ENCODE results near the gene SNRNP48.

SNRNP48 gene

GRCh38 chr6:7589949-7590917, at the start of gene SNRNP48:
Gene SNRNP48 (plus strand): TSS chr6:7590198. CDS start chr6:7590258, 60 bp downstream.
- peak within 1 kb of the TSS; percentile 99 for H3K4me3 ChIP-seq (ENCODE audit: low read length)
- TF ChIP-seq ZNF274 (IDR thresholded peaks at IDR 0.05; ENCODE audit: low read depth, low read length), result no peak

DNA sequence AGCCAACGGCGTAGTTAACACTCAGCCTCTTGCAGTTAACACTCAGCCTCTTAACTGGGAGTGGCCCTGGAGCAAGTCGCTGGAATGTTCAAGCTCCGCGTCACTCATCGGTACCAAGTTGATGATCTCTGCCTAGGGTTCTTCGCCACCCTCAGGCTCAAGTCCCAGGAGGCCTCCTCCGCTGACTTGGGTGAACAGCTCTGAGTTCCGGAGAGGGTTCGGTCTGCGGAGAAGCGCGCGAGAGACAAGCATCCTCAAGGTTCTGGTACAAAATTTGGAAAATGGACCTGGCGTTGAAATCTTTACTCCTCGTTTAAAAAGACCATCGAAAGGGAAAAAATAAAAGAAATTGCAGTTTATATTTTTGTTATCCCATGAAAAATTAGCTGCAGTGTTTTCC, 49.4 kb upstream of the SNRNP48 start:
- no peak for TF ChIP-seq ZNF274 (IDR thresholded peaks at IDR 0.05; ENCODE audit: low read depth, low read length)
- peak overlapping the region; percentile 46; the same call in 1 of the 2 replicates for H3K4me3 ChIP-seq (ENCODE audit: low read length)

DNA sequence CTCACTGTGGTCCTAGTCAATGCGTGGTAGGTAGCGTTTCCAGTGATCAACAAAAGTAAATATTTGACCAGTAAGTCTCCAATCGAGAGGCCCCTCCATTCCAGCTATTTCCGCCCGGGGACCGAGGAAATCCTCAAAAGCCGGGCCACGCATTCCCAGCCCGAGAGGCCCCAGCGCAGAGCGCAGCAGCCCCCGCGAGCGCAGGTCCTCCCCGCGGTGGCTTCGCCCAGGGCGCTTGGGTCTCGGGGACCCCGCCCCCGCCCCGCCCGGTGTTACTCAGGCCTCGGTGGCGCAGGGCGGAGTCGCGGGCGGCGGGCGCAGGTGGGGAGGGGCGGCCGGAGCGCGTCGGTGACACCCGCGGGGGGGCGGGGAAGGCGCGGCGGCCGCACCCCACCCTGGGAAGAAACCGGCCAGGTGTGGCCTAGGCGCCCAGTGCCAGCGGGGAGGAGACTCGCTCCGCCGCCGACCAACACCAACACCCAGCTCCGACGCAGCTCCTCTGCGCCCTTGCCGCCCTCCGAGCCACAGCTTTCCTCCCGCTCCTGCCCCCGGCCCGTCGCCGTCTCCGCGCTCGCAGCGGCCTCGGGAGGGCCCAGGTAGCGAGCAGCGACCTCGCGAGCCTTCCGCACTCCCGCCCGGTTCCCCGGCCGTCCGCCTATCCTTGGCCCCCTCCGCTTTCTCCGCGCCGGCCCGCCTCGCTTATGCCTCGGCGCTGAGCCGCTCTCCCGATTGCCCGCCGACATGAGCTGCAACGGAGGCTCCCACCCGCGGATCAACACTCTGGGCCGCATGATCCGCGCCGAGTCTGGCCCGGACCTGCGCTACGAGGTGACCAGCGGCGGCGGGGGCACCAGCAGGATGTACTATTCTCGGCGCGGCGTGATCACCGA, 48.6 kb upstream of the SNRNP48 start, which contains the start of gene DSP:
Gene DSP (plus strand): TSS at position 497 of the 890 bp plus-strand sequence. CDS start 245 bp downstream, at position 742.
- no peak for TF ChIP-seq ZNF274 (IDR thresholded peaks at IDR 0.05; ENCODE audit: low read depth, low read length)
- peak within 1 kb of the TSS; percentile 46 for H3K4me3 ChIP-seq (ENCODE audit: low read length)

- H3K4me3 ChIP-seq (ENCODE audit: low read length), result peak overlapping the region; percentile 46
- TF ChIP-seq ZNF274 (IDR thresholded peaks at IDR 0.05; ENCODE audit: low read depth, low read length), result no peak
Observed at GRCh38 chr6:7542065-7542873, 47.7 kb upstream of the SNRNP48 start.

GRCh38 chr6:7542874-7543624, 46.9 kb upstream of the SNRNP48 start:
- H3K4me3 ChIP-seq (ENCODE audit: low read length), result no peak overlapping the region; the same call in 1 of the 2 replicates
- no peak for TF ChIP-seq ZNF274 (IDR thresholded peaks at IDR 0.05; ENCODE audit: low read depth, low read length)

- TF ChIP-seq ZNF274 (IDR thresholded peaks at IDR 0.05; ENCODE audit: low read depth, low read length), result no peak
- no peak overlapping the region for H3K4me3 ChIP-seq (ENCODE audit: low read length)
Observed at GRCh38 chr6:7543789-7544424, 46.1 kb upstream of the SNRNP48 start.

DNA sequence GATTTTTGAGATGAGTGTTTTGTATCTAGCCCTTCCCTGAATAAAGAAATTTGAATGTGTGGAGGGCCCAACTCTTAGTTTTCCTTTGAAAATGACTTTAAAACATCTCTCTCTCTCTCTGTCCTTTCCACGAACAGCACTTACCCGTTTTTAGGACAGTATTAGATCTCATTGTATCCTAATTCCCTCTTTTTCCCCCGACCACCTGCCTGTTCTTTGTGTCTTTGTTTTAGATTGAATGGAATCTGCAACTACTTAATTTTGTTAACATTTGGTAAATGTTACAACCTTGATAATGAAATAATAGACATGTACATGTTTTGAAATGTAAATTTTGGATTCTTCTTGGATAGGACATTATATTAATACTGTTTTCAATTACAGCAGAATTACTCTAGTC, 45.4 kb upstream of the SNRNP48 start:
- no peak for TF ChIP-seq ZNF274 (IDR thresholded peaks at IDR 0.05; ENCODE audit: low read depth, low read length)
- H3K4me3 ChIP-seq (ENCODE audit: low read length), result no peak overlapping the region

DNA sequence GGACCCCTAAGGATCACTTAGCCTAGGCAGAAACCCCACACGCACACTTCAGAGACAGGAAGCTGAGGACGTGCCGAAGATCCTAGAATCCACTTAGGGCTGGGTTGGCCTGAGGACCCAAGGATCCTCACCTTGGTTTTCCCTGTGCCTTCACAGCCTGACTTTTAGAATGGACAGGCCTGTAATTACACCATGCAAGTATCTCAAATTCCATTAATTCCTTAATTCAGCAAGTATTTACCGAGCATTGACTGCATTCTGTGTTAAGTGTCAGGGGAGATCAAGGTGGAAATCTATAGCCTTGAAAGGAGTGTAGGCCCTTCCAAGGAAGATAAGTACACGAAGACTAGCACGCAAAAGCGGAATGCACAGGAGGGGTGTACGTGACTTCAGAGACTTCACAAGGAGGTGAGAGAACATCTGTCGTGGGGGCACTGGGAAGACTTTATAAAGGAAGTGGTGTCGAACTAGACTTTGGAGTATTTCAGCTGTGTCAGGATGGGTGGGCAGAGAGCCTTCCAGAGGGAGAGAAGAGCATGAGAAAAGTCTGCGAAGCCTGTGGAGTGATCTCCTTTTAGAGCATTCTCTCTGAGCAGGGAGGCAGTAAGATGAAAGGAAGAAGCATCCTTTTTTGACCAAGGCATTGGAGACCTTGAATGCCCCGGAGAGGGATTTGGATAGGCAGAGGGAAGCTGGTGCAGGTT, 44.5 kb upstream of the SNRNP48 start:
- no peak overlapping the region for H3K4me3 ChIP-seq (ENCODE audit: low read length)
- TF ChIP-seq ZNF274 (IDR thresholded peaks at IDR 0.05; ENCODE audit: low read depth, low read length), result no peak

DNA sequence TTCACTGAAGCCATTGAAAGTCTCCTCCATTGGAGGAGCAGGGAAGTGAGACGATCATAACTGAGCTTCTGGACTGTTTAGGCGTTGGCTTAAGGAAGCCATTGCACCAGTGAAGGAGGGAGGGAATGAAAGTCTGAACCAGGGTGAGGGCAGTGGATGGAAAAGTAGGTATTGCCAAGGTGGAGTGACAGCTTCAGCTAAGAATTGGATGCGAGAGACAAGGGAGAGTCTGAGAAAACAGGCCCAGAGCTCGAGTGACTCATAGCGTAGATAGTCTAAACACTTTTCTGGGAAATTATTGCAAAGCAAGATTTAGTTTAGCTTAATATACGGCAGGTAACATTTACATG, 44.0 kb upstream of the SNRNP48 start:
- TF ChIP-seq ZNF274 (IDR thresholded peaks at IDR 0.05; ENCODE audit: low read depth, low read length), result no peak
- H3K4me3 ChIP-seq (ENCODE audit: low read length), result no peak overlapping the region

- no peak for TF ChIP-seq ZNF274 (IDR thresholded peaks at IDR 0.05; ENCODE audit: low read depth, low read length)
- no peak overlapping the region for H3K4me3 ChIP-seq (ENCODE audit: low read length)
Observed at GRCh38 chr6:7546383-7546782, 43.6 kb upstream of the SNRNP48 start.

- no peak for TF ChIP-seq ZNF274 (IDR thresholded peaks at IDR 0.05; ENCODE audit: low read depth, low read length)
Observed at GRCh38 chr6:7546896-7547295, 43.1 kb upstream of the SNRNP48 start.

GRCh38 chr6:7547315-7547714, 42.7 kb upstream of the SNRNP48 start:
- no peak for TF ChIP-seq ZNF274 (IDR thresholded peaks at IDR 0.05; ENCODE audit: low read depth, low read length)
- no peak overlapping the region for H3K4me3 ChIP-seq (ENCODE audit: low read length)

More at GRCh38 chr6:7546896-7547295, 43.1 kb upstream of the SNRNP48 start:
- H3K4me3 ChIP-seq (ENCODE audit: low read length), result no peak overlapping the region

Measured in GM08714 (cell line).